Measurements from ENCODE around the gene DGKB. TPM values are rescaled to one million over a fixed set of nuclear protein-coding genes. Genes with fewer than 3 reads are reported as not detected.

DGKB gene
- polyA plus RNA-seq, 2 of the 4 experiments (the other 2 are of a cell fraction): 0.01 TPM; not detected in 1

- H3K4me2 ChIP-seq: no peak overlapping the region
- DNase-seq (ENCODE audit: low read depth in 1 of 2, low spot score in 1 of 2) (no peak), ATAC-seq (no peak), FAIRE-seq (no peak)
- no peak overlapping the region for H3K27ac ChIP-seq
- 18% methylated on average over 2 of the region's 2 CpGs for WGBS (ENCODE audit: missing lambda C conversion rate)
- H3K9me3 ChIP-seq: no peaks in the 10 kb centered on the region
- no peak overlapping the region for H3K4me3 ChIP-seq
- no peak for TF ChIP-seq ESRRA (IDR thresholded peaks at IDR 0.05; ENCODE audit: borderline replicate concordance, low read length)
- TF ChIP-seq HOXA7 (CRISPR knock-in tag; IDR thresholded peaks at IDR 0.05): no peak
- TF ChIP-seq FOSB (CRISPR knock-in tag; IDR thresholded peaks at IDR 0.05): no peak
- no peak for TF ChIP-seq MAX (IDR thresholded peaks at IDR 0.05)
- no peak for TF ChIP-seq ZSCAN20 (CRISPR knock-in tag; IDR thresholded peaks at IDR 0.05)
- no peak for TF ChIP-seq BHLHE40 (IDR thresholded peaks at IDR 0.05; ENCODE audit: low read depth, low read length)
- no peak for TF ChIP-seq POLR2AphosphoS2 (conservative IDR thresholded peaks at IDR 0.05; ENCODE audit: low read length)
- TF ChIP-seq RFX5 (IDR thresholded peaks at IDR 0.05): no peak
- TF ChIP-seq CHD2 (IDR thresholded peaks at IDR 0.05; ENCODE audit: low read length, partially characterized antibody): no peak
- no peak for TF ChIP-seq TP53 (CRISPR knock-in tag; IDR thresholded peaks at IDR 0.05)
- no peak for TF ChIP-seq JUNB (IDR thresholded peaks at IDR 0.05)
- TF ChIP-seq, protein P1, sequence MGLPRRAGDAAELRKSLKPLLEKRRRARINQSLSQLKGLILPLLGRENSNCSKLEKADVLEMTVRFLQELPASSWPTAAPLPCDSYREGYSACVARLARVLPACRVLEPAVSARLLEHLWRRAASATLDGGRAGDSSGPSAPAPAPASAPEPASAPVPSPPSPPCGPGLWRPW (IDR thresholded peaks at IDR 0.05): no peak
- TF ChIP-seq, protein P2, sequence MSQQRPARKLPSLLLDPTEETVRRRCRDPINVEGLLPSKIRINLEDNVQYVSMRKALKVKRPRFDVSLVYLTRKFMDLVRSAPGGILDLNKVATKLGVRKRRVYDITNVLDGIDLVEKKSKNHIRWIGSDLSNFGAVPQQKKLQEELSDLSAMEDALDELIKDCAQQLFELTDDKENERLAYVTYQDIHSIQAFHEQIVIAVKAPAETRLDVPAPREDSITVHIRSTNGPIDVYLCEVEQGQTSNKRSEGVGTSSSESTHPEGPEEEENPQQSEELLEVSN (IDR thresholded peaks at IDR 0.05; ENCODE audit: borderline replicate concordance, low read depth): no peak
- no peak for TF ChIP-seq EP300 (IDR thresholded peaks at IDR 0.05)
- ChIA-PET CTCF (no interaction called here), POLR2A (no interaction called here)
- no peaks in the 10 kb centered on the region for H3K4me1 ChIP-seq
Observed at GRCh38 chr7:14892961-14893360, 9.6 kb downstream of the DGKB start.

DNA sequence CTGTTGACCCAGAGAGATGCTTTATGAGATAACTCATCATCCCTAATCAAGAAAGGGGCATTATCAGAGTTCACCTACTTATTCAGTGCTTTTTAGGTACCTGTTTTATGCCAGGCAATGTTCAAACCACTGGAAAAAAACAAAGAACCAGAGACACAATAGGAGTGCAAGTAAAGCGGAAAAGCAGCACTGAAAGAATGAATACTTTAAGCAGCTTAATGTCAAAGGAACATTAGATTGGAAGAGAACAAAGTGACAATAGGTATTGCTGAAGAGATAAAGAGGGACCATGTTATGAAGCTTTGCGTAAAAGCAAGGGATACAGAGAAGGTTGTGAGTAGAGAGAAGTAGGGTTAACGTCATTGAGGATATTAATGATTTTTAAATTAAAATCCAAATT lies 11.3 kb downstream of the DGKB start:
- FAIRE-seq: no peak

GRCh38 chr7:14888962-14889361 lies 13.6 kb downstream of the DGKB start:
- CTCF ChIA-PET: interaction anchor here (1.1 kb wide), 1 partner anchor 171 kb away, joined by 3 read pairs; no protein-coding TSS in a partner anchor
- no peak overlapping the region for H3K4me2 ChIP-seq
- no peaks in the 10 kb centered on the region for H3K4me1 ChIP-seq
- DNase-seq (ENCODE audit: low read depth in 1 of 2, low spot score in 1 of 2) (no peak), FAIRE-seq (no peak), ATAC-seq (no peak)
- 3% methylated on average over 1 of the region's 1 CpG for WGBS (ENCODE audit: missing lambda C conversion rate)
- H3K4me3 ChIP-seq: no peak overlapping the region
- POLR2A ChIA-PET: no interaction called here
- no peak overlapping the region for H3K27ac ChIP-seq
- no peaks in the 10 kb centered on the region for H3K9me3 ChIP-seq
- TF ChIP-seq CBX2 (IDR thresholded peaks at IDR 0.05; ENCODE audit: borderline replicate concordance, low read depth) (no peak), BHLHE40 (IDR thresholded peaks at IDR 0.05; ENCODE audit: low read depth, low read length) (no peak), SMC3 (IDR thresholded peaks at IDR 0.05) (no peak), ATOH8 (CRISPR knock-in tag; IDR thresholded peaks at IDR 0.05; ENCODE audit: low read depth) (no peak), FOSL2 (IDR thresholded peaks at IDR 0.05) (no peak), FOSL2 (CRISPR knock-in tag; IDR thresholded peaks at IDR 0.05) (no peak), MAFK (IDR thresholded peaks at IDR 0.05; ENCODE audit: partially characterized antibody) (no peak)
- TF ChIP-seq, protein P2 (IDR thresholded peaks at IDR 0.05; ENCODE audit: borderline replicate concordance, low read depth): no peak
- TF ChIP-seq, protein P3, sequence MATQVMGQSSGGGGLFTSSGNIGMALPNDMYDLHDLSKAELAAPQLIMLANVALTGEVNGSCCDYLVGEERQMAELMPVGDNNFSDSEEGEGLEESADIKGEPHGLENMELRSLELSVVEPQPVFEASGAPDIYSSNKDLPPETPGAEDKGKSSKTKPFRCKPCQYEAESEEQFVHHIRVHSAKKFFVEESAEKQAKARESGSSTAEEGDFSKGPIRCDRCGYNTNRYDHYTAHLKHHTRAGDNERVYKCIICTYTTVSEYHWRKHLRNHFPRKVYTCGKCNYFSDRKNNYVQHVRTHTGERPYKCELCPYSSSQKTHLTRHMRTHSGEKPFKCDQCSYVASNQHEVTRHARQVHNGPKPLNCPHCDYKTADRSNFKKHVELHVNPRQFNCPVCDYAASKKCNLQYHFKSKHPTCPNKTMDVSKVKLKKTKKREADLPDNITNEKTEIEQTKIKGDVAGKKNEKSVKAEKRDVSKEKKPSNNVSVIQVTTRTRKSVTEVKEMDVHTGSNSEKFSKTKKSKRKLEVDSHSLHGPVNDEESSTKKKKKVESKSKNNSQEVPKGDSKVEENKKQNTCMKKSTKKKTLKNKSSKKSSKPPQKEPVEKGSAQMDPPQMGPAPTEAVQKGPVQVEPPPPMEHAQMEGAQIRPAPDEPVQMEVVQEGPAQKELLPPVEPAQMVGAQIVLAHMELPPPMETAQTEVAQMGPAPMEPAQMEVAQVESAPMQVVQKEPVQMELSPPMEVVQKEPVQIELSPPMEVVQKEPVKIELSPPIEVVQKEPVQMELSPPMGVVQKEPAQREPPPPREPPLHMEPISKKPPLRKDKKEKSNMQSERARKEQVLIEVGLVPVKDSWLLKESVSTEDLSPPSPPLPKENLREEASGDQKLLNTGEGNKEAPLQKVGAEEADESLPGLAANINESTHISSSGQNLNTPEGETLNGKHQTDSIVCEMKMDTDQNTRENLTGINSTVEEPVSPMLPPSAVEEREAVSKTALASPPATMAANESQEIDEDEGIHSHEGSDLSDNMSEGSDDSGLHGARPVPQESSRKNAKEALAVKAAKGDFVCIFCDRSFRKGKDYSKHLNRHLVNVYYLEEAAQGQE (IDR thresholded peaks at IDR 0.05): no peak

More for the DNA sequence above, 11.3 kb downstream of the DGKB start:
- ATAC-seq: no peak
- POLR2A ChIA-PET: no interaction called here
- WGBS (ENCODE audit: missing lambda C conversion rate): 44% methylated on average over 3 of the region's 3 CpGs
- TF ChIP-seq JUNB (IDR thresholded peaks at IDR 0.05) (no peak), ZSCAN20 (CRISPR knock-in tag; IDR thresholded peaks at IDR 0.05) (no peak), FOXS1 (CRISPR knock-in tag; IDR thresholded peaks at IDR 0.05) (no peak), MAX (IDR thresholded peaks at IDR 0.05) (no peak), ZFP36 (IDR thresholded peaks at IDR 0.05; ENCODE audit: borderline replicate concordance, partially characterized antibody) (no peak)
- TF ChIP-seq, protein P2 (IDR thresholded peaks at IDR 0.05; ENCODE audit: borderline replicate concordance, low read depth): no peak
- TF ChIP-seq, protein P4, sequence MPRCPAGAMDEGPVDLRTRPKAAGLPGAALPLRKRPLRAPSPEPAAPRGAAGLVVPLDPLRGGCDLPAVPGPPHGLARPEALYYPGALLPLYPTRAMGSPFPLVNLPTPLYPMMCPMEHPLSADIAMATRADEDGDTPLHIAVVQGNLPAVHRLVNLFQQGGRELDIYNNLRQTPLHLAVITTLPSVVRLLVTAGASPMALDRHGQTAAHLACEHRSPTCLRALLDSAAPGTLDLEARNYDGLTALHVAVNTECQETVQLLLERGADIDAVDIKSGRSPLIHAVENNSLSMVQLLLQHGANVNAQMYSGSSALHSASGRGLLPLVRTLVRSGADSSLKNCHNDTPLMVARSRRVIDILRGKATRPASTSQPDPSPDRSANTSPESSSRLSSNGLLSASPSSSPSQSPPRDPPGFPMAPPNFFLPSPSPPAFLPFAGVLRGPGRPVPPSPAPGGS (IDR thresholded peaks at IDR 0.05): no peak
- DNase-seq (ENCODE audit: low read depth in 1 of 2, low spot score in 1 of 2): no peak
- H3K4me3 ChIP-seq: no peak overlapping the region
- H3K4me1 ChIP-seq: no peaks in the 10 kb centered on the region
- H3K9me3 ChIP-seq: no peaks in the 10 kb centered on the region
- H3K4me2 ChIP-seq: no peak overlapping the region
- H3K27ac ChIP-seq: no peak overlapping the region
- CTCF ChIA-PET: no interaction called here

Data from A549 (cell line).